ENCODE results near the gene KCNK18.

- TF ChIP-seq, protein P1, sequence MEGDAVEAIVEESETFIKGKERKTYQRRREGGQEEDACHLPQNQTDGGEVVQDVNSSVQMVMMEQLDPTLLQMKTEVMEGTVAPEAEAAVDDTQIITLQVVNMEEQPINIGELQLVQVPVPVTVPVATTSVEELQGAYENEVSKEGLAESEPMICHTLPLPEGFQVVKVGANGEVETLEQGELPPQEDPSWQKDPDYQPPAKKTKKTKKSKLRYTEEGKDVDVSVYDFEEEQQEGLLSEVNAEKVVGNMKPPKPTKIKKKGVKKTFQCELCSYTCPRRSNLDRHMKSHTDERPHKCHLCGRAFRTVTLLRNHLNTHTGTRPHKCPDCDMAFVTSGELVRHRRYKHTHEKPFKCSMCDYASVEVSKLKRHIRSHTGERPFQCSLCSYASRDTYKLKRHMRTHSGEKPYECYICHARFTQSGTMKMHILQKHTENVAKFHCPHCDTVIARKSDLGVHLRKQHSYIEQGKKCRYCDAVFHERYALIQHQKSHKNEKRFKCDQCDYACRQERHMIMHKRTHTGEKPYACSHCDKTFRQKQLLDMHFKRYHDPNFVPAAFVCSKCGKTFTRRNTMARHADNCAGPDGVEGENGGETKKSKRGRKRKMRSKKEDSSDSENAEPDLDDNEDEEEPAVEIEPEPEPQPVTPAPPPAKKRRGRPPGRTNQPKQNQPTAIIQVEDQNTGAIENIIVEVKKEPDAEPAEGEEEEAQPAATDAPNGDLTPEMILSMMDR (conservative IDR thresholded peaks at IDR 0.05; ENCODE audit: low read length): no peak
- no peak for TF ChIP-seq EZH2phosphoT487 (IDR thresholded peaks at IDR 0.05; ENCODE audit: borderline replicate concordance, low read depth, low read length)
These were observed 21.4 kb downstream of the KCNK18 start for GRCh38 chr10:117218654-117219053.
